DOHH2 (cell line): ENCODE results near the gene TMEM259.

Source experiments
- EZH2phosphoT487 ChIP-seq: fragments of 200-600 bp; sonication (generic); IDR thresholded peaks from 2 replicates; pipeline ENCODE4 v1.6.1; 2017; ENCODE audit warnings: borderline replicate concordance, mild to moderate bottlenecking, antibody characterized with exemption, low read length, moderate library complexity, mixed read lengths
- TF ChIP-seq, protein P1 (sequence below): fragments of 200-600 bp; sonication (generic); IDR thresholded peaks from one replicate; pipeline ENCODE4 v1.5.1; 2014; ENCODE audit warnings: antibody characterized with exemption, mild to moderate bottlenecking, low read depth, low read length; ENCODE audit not compliant: poor library complexity, severe bottlenecking

DNA sequence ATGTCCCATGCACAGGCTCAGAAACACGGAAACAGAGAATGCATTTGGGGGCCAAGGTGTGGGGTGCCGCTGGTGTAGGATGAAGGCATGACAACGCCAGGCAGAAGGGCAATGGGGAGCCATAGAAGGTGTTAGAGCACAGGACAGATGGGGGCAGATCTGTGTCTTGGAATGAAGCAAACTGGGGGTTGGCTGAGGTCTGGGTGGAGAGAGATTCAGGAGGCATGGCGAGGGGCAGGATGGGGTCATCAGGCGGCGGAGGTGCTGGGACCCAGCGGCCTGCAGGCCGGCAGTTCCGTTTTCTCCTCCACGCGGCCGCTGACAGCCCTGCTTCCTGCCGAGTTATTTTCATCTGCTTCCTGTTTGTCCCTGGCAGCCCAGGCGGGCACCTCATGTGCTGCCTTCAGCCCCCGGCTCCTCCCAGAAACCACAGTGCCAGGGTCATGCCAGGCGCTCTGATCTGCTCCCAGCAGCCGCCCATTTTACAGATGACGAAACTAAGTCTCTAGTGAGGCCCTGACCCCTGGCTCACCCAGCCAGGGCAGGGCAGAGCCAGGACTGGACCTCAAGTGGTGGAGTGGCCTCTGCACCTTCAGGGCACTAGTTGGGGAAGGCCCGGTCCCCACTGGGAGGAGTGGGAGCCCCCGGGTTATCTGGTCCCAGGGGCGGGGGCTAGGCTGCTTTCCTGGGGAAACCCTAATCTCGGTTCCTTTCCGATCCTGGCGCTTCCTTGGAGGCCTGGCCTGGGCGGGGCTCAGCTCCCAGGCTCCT is 48.3 kb upstream of the TMEM259 start:
- TF ChIP-seq, protein P1, sequence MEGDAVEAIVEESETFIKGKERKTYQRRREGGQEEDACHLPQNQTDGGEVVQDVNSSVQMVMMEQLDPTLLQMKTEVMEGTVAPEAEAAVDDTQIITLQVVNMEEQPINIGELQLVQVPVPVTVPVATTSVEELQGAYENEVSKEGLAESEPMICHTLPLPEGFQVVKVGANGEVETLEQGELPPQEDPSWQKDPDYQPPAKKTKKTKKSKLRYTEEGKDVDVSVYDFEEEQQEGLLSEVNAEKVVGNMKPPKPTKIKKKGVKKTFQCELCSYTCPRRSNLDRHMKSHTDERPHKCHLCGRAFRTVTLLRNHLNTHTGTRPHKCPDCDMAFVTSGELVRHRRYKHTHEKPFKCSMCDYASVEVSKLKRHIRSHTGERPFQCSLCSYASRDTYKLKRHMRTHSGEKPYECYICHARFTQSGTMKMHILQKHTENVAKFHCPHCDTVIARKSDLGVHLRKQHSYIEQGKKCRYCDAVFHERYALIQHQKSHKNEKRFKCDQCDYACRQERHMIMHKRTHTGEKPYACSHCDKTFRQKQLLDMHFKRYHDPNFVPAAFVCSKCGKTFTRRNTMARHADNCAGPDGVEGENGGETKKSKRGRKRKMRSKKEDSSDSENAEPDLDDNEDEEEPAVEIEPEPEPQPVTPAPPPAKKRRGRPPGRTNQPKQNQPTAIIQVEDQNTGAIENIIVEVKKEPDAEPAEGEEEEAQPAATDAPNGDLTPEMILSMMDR: no peak
- TF ChIP-seq EZH2phosphoT487: no peak
